Adipocyte (in vitro differentiated cells): ENCODE results near the gene EYA4.

Experiments used
- DNase-seq: peaks from one replicate; pipeline ENCODE4 v3.0.0-alpha.2; 2015; ENCODE audit warnings: low read depth
- H3K27me3 ChIP-seq: replicated peaks from 2 replicates; pipeline ENCODE4 v1.7.0; 2013; ENCODE audit warnings: mild to moderate bottlenecking, low read length, moderate library complexity; ENCODE audit not compliant: control insufficient read depth, insufficient read depth
- H3K36me3 ChIP-seq: 2 replicates; pipeline ENCODE4 v1.7.0; 2013; ENCODE audit warnings: low read length, mild to moderate bottlenecking, moderate library complexity; ENCODE audit not compliant: control insufficient read depth, insufficient read depth, severe bottlenecking
- H3K4me1 ChIP-seq: 2 replicates; pipeline ENCODE4 v1.7.0; 2013; ENCODE audit warnings: mild to moderate bottlenecking, low read length, moderate library complexity; ENCODE audit not compliant: control insufficient read depth, insufficient read depth
- H3K4me3 ChIP-seq: 2 replicates; pipeline ENCODE4 v1.7.0; 2013; ENCODE audit warnings: mild to moderate bottlenecking, low read length, moderate library complexity
- H3K9ac ChIP-seq: 2 replicates; pipeline ENCODE4 v1.7.0; 2013; ENCODE audit warnings: mild to moderate bottlenecking, low read length, moderate library complexity
- H3K9me3 ChIP-seq: 2 replicates; pipeline ENCODE4 v1.7.0; 2013; ENCODE audit warnings: mild to moderate bottlenecking, low read length, moderate library complexity; ENCODE audit not compliant: control insufficient read depth

Gene EYA4

GRCh38 chr6:133501675-133502270, 260.6 kb downstream of the EYA4 start:
- Histone ChIP-seq H3K9me3 (no peaks in the 10 kb centered on the region), H3K36me3 (no peaks in the 10 kb centered on the region), H3K9ac (peak overlapping the region; percentile 53), H3K4me1 (peaks cover 50% of the 10 kb centered on the region), H3K4me3 (peak overlapping the region; percentile 14), H3K27me3 (no peaks in the 10 kb centered on the region)
- DNase-seq, result peak; percentile 62

GRCh38 chr6:133502441-133503335, 261.5 kb downstream of the EYA4 start:
- Histone ChIP-seq H3K4me1 (peaks cover 50% of the 10 kb centered on the region), H3K27me3 (no peaks in the 10 kb centered on the region), H3K36me3 (no peaks in the 10 kb centered on the region), H3K4me3 (peak overlapping the region; percentile 20), H3K9ac (peak overlapping the region; percentile 53), H3K9me3 (no peaks in the 10 kb centered on the region)
- peak; percentile 91 for DNase-seq

- no peaks in the 10 kb centered on the region for H3K9me3 ChIP-seq
- no peaks in the 10 kb centered on the region for H3K27me3 ChIP-seq
- H3K9ac ChIP-seq, result peak overlapping the region; percentile 53
- H3K36me3 ChIP-seq, result no peaks in the 10 kb centered on the region
- peak overlapping the region; percentile 20 for H3K4me3 ChIP-seq
- peak; percentile 88 for DNase-seq
- H3K4me1 ChIP-seq, result peaks cover 50% of the 10 kb centered on the region
Measured at GRCh38 chr6:133503336-133503729, 262.2 kb downstream of the EYA4 start.

- Histone ChIP-seq H3K9me3 (no peaks in the 10 kb centered on the region), H3K4me3 (no peak overlapping the region), H3K27me3 (no peaks in the 10 kb centered on the region), H3K4me1 (peaks cover 50% of the 10 kb centered on the region), H3K9ac (no peak overlapping the region), H3K36me3 (no peaks in the 10 kb centered on the region)
- peak; percentile 2 for DNase-seq
Measured at GRCh38 chr6:133504158-133504557, 263.0 kb downstream of the EYA4 start.

- no peaks in the 10 kb centered on the region for H3K36me3 ChIP-seq
- H3K4me1 ChIP-seq, result peaks cover 50% of the 10 kb centered on the region
- H3K27me3 ChIP-seq, result no peaks in the 10 kb centered on the region
- no peaks in the 10 kb centered on the region for H3K9me3 ChIP-seq
- peak; percentile 46 for DNase-seq
- H3K4me3 ChIP-seq, result no peak overlapping the region
- H3K9ac ChIP-seq, result no peak overlapping the region
Measured at GRCh38 chr6:133504761-133505160, 263.6 kb downstream of the EYA4 start.

- no peaks in the 10 kb centered on the region for H3K27me3 ChIP-seq
- no peak overlapping the region for H3K4me3 ChIP-seq
- H3K4me1 ChIP-seq, result peaks cover 47% of the 10 kb centered on the region
- H3K9me3 ChIP-seq, result no peaks in the 10 kb centered on the region
- H3K9ac ChIP-seq, result no peak overlapping the region
- H3K36me3 ChIP-seq, result no peaks in the 10 kb centered on the region
- no peak for DNase-seq
Measured at GRCh38 chr6:133505681-133506080, 264.5 kb downstream of the EYA4 start.

GRCh38 chr6:133512410-133513016, 271.4 kb downstream of the EYA4 start:
- Histone ChIP-seq H3K36me3 (no peaks in the 10 kb centered on the region), H3K9me3 (no peaks in the 10 kb centered on the region), H3K4me3 (no peak overlapping the region), H3K4me1 (no peaks in the 10 kb centered on the region), H3K9ac (no peak overlapping the region), H3K27me3 (no peaks in the 10 kb centered on the region)
- DNase-seq, result peak; percentile 81

- Histone ChIP-seq H3K4me3 (no peak overlapping the region), H3K27me3 (no peaks in the 10 kb centered on the region)
Measured at GRCh38 chr6:133523816-133524215, 282.7 kb downstream of the EYA4 start.

GRCh38 chr6:133526436-133526835, 285.3 kb downstream of the EYA4 start:
- DNase-seq, result no peak
- Histone ChIP-seq H3K36me3 (no peaks in the 10 kb centered on the region), H3K4me3 (no peak overlapping the region), H3K4me1 (no peaks in the 10 kb centered on the region), H3K9me3 (no peaks in the 10 kb centered on the region), H3K27me3 (no peaks in the 10 kb centered on the region), H3K9ac (no peak overlapping the region)

More at GRCh38 chr6:133523816-133524215, 282.7 kb downstream of the EYA4 start:
- Histone ChIP-seq H3K9me3 (no peaks in the 10 kb centered on the region), H3K4me1 (no peaks in the 10 kb centered on the region), H3K9ac (no peak overlapping the region), H3K36me3 (no peaks in the 10 kb centered on the region)
- no peak for DNase-seq

GRCh38 chr6:133528566-133528965, 287.4 kb downstream of the EYA4 start:
- H3K9me3 ChIP-seq, result no peaks in the 10 kb centered on the region

GRCh38 chr6:133532908-133533307, 291.8 kb downstream of the EYA4 start:
- DNase-seq, result no peak
- Histone ChIP-seq H3K9ac (no peak overlapping the region), H3K27me3 (no peaks in the 10 kb centered on the region), H3K4me3 (no peak overlapping the region), H3K4me1 (no peaks in the 10 kb centered on the region), H3K36me3 (no peaks in the 10 kb centered on the region), H3K9me3 (no peaks in the 10 kb centered on the region)

More at GRCh38 chr6:133528566-133528965, 287.4 kb downstream of the EYA4 start:
- no peak overlapping the region for H3K4me3 ChIP-seq
- H3K9ac ChIP-seq, result no peak overlapping the region
- DNase-seq, result peak; percentile 21
- no peaks in the 10 kb centered on the region for H3K36me3 ChIP-seq
- H3K27me3 ChIP-seq, result no peaks in the 10 kb centered on the region
- H3K4me1 ChIP-seq, result no peaks in the 10 kb centered on the region
